ENCODE measurements around the gene FAM25C.
"Not testable (repeated sequence)": the region's sequence is repeated elsewhere in the genome, so short reads cannot be mapped to it uniquely, and the experiment has no call there.

The FAM25C gene

DNA sequence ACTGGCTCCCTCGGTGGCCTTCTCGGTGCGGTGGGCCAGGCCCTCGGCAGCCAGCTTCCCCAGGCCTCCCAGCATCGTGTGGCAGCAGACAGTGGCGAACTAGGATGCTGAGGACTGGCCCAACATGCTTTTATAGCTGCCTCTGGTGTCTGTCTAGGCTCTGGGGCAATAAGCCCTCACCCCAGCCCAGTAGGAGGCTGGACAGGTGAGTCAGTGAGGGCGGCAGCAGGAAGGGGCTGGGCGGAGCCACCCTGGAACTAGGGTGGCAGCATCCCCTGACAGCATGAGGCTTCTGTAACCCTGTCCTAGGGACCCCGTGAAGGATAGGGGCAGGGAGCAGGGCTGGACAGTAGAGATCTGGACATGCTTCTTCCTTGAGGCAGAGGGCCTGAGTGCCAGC, at the start of gene FAM25C:
TSS of gene FAM25C (minus strand) at position 101 of the 400 bp plus-strand sequence. CDS start at position 75, 26 bp downstream.
- not testable (repeated sequence) for DNase-seq

DNA sequence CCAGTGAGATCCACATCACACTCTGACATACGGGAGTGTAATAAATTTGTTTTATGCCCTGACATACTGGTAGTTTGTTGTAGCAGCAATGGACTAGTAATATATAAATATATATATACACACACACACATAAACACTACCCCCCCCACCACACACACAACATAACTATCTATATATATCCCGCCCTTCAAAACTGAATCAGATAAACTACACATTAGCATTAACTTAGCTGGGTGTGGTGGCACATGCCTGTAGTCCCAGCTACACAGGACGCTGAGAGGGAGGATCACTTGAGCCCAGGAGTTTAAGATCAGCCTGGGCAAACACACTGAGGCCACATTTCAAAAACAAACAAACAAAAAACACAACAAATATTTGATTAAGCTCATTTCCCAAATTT, 45.0 kb upstream of the FAM25C start:
- DNase-seq = not testable (repeated sequence)

DNA sequence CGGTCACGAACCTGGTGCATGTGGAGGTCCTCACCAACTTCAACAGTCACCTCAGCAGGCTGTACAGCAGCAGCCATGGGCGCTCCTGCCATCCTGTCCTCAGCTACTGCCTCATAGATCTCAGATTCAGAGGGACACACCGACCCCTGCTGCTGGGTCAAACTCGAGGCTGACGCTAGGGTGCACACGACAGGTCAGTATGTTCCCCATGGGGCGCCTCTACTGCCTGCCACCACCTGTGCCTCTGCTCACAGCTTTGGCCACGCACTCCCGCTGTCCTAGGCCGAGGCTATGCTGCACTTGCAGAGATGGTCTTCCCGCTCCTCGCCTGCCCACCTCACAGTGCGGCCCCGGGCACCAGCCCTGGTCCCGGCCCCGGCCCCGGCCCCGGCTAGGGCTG, 31.8 kb upstream of the FAM25C start:
- not testable (repeated sequence) for DNase-seq

DNA sequence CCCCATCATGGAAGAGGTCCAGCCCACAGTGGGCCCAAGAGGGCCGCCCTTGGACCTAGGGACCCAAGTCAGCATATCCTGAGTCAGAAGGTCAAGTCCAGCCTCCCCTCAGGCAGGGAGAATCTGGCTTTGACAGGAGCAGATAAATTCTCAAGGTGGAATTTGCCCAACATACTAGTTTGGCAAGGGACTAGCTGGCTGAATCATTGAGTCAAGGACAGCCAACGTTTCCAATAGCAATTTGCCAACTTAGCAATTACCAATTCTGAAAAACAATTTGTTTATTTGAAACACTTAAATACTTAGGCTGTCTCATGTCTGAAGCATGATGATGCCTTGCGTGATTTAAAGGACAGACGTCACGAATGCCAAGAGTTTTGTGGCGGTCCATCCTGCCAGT, 2.7 kb upstream of the FAM25C start:
- not testable (repeated sequence) for DNase-seq

DNA sequence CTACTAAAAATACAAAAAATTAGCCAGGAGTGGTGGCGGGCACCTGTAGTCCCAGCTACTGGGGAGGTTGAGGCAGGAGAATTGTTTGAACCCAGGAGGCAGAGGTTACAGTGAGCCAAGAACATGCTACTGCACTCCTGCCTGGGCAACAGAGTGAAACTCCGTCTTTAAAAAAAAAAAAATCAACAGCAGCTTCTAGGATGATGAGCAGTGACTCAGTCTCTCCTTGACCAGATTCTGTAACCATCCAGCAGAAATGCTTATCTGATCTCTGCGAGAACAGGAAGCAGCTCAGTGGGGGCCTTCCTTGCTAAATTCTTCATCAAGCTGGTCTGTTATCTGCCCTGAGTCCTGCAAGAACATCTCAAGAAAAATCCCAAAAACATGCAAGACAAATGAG, 5.5 kb downstream of the FAM25C start:
- DNase-seq = not testable (repeated sequence)

DNA sequence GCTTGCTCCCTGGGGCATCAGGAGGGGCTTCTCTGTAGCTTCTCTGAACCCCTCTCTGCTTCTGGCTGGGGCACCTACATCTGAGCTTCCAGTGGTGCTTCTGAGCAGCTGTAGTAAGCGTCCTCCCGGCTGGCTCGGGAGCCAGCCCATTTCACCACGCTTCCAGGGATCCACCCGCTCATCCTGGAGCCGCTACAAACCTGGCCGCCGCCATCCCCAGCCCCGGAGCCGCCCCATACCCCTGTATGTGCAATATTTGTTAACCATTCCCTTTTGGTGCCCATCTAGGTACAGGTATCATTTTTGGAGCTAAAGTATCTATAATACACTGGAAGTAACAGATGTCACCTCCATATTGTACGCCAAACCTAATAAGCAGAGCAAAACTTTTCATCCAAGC, 7.0 kb downstream of the FAM25C start:
- not testable (repeated sequence) for DNase-seq

DNA sequence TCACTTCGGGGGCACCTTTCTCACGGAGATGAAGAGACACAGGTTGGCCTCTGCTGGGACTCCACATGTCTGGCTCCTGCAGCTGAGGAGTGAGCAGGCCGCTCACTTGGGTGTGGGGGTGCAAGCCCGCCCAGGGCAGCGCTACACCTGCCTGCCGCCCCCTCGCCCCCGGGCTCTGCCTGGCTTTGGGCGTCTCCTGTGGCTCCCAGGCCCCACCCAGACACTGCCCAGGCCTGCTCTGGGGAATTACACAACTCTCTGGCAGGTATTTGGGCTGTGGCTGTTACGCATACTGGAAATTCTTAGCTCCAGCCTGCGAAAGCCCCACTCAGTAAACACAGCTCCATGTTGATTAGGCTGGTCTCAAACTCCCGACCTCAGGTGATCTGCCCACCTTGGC, 7.9 kb downstream of the FAM25C start:
- not testable (repeated sequence) for DNase-seq

DNA sequence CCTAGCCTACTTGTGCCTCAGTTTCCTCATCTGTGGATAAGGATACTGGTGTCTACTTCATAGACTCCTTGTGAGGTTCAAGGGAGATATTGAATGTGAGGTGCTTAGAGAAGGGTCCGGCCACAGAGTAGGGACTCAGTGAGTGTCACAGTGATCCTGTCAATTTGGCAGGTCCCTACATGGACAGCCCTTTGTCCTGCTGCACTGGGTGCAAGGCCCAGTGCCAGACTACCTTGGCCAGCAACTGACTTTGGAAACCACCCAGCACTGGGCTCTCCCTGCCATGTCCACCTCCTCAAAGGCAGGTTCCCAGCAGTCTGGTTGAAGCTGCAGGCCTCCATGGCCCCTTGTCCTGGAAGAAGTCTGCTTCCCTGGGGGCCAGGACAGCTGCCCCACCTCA, 9.5 kb downstream of the FAM25C start:
- DNase-seq = not testable (repeated sequence)

DNA sequence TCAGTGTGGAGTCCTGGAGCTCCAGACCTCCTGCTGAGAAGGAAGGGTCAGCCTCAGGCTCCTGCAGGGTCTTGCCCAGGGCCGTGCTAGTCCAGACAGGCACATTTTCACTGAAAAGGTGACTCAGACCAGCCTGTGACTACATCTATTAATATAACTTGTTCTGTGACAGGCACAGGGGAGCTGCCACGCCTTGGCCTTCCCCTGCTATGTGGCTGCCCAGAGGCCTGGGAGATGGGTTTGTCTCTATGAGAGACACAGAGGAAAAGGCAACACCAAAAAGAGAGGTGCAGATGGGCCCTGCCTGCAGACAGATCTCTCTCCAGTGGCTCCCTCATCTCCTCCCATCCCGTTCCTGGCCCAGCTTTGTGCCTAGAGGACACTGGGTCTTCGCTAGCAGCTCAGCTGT, 10.0 kb downstream of the FAM25C start:
- not testable (repeated sequence) for DNase-seq

DNA sequence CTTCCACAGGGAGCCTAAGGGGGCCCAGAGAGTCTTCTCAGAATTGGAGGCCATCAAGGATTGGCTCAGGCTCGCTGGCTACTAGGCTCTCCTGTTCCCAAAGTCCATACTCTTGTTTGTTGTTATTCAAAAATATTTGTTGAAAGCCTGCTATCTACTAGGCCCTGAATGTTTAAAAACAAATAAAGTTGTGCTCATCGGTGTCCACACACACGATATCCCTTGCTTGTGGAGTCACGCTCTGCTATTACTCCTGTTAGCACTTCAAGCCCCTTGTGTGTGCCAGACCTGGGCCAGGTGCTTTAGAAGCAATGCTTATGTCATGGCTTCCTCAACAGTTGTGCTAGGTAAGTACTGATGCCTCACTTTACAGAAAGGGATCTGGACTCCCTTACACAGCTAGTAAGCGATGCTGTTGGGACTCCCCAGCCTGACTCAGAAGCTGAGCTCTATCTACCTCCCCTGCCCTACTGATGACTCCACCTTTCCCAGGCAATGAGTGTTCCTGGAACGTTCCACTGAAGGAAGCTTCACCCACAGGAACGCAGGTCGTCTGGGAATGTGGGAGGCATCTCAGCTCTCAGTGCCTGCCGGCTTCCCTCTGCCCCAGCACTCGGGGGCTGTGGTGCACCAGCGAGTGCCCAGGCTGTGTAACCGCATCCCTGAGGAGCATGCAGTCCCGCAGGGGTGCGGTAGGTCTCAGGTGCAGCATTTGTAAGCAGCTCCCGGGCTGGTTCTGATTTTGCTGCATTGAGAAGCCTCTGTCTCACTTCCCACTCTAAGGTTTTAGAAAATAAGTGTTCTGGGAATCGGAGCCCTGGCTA, 10.7 kb downstream of the FAM25C start:
- not testable (repeated sequence) for DNase-seq

DNA sequence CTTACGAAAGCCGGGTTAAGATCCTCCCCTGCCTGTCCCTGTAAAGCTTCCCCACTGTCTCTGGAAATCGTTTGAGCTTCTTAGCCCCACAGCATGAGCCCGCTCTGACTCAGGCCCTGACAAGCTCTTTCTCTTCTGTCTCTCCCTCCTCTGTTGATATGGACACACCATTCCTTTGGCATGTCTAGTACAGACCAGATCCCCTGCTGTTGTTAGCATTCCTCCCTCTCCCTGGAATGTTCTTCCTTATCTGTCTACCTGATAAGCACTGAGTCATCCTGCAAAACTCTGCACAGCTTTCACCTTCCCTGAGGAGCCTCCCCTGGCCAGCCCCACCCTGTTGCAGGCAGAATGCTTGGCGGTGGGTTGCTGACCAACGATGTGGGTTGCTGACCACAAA, 11.6 kb downstream of the FAM25C start:
- DNase-seq = not testable (repeated sequence)

DNA sequence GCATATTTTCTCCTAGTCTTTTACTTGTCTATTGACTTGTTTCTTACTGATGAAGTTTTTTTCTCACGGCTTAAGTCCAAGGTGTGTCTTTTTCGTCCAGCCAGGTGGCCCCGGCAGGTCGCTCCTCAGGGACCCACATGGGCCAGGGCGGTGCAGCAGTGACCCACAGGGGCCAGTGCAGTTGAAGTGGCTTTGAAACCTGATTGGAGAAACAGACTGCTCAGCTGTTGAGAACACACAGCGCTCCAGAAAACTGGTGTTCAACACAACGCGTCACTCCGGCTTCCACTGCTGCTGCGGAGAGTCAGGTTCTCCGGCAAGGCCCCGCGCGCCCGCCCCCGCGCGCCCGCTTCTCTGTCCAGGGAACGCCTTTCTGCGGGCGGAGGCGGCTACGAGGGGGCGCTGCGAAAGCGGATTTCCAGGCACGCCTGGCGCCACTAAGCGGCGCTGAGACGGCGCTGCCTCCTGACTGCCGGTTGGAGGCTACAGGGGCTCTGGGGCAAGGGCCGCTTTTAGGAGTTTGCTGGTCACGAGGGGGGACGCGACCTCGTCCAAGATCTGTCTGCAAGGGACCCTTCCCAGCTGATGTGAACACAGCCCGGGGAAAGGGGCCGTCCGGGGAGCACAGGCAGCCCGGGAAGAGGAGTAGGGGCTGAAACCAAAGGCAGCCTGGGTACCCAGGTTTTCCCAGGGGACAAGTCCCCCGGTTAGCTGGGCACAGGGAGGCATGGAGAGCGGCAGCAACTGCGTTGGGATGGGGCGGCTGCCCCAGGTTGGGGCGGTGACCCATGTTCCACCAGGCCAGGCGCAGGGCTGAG, 13.0 kb downstream of the FAM25C start:
- DNase-seq = not testable (repeated sequence)

DNA sequence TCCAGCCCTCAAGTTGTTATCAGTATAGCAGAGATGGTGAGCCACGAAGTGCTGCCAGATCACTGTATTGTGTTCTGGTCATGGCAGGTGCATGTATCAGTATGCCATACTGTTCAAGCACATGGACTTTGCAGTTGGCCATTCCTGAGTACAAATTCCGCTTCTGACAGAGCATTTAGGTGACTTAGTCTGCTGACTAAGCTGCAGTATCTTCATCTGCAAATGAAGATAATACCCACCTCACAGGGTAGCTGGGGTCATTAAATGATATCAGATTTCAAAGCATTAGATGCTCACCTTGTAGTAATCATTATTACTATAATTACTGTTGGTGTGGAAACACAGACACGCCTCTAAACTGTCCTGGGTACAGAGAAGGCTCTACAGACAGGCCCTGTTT, 24.2 kb downstream of the FAM25C start:
- DNase-seq = not testable (repeated sequence)

DNA sequence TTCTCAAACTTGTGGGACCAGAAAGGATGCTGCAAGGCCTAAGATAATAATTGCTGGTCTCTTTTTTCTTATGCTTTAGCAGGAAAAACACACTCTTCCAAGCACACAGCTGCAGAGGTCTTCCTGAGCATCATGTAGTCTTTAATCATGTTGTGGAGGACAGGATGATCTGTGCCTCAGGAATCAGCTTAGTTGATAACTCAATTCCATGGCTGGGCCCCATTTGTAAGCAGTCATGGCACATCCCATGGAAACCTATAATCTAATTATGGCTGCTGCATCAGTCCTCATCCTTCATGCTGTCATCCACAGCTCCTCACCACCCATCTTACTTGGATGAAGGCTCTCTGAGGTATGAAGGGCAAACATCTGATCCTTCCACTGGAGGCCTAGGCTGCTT, 26.5 kb downstream of the FAM25C start:
- not testable (repeated sequence) for DNase-seq

DNA sequence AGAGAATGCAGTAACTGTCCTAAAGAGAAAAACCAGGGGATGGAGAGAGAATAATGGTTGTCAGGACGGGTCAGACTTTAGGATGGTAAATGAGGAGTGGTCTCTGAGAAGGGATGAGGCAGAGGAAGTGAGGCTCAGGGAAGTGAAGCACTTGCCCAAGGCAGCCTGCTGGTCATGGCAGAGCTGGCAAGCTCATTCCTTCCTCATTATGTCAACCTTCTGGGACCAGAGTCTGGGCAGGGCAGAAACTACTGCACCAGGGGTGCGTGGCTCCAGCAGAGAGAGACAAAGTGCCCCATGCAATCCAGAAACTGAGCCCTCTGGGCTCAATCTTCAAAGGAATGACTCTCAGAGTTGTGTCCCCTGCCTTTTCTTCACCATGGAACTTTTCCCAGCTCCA, 27.5 kb downstream of the FAM25C start:
- not testable (repeated sequence) for DNase-seq

DNA sequence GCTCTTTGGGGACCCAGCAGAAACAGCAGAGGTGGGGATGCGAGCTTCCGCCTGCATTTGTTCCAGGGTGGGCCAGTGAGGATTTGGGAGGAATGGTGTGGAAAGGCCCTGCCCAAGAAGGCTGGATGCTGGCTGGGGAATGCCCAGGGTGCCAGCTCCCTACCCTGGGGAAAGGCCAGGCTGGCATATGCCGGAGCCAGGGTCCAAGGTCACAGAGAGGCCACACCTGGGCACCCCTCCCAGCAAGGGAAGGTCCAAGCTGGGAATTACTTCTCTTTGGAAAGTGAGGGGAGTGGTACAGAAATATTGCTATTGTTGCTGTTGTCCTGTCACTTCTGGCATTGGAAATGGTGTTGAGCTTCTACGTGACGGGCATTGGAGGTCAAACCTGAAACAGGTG, 28.0 kb downstream of the FAM25C start:
- DNase-seq = not testable (repeated sequence)

DNA sequence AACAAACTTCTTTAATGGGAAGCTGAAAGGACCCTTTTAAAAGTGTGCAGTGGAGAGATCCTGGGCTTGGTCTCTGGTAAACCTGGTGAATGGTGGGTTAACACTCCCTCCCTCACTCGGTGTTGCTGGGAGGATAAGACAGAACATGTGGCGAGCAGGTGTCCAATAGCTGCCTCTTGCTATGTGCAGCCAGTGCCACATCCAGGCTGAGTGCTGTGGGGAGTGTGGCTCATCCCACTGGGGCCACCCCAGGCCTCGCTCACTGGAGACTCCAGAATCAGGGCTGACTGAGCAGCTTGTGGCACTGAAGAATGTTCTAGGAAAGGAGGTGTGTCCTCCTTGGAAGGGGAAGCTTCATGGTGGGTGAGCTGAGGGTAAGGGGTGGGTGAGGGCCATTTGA, 29.5 kb downstream of the FAM25C start:
- DNase-seq = not testable (repeated sequence)

DNA sequence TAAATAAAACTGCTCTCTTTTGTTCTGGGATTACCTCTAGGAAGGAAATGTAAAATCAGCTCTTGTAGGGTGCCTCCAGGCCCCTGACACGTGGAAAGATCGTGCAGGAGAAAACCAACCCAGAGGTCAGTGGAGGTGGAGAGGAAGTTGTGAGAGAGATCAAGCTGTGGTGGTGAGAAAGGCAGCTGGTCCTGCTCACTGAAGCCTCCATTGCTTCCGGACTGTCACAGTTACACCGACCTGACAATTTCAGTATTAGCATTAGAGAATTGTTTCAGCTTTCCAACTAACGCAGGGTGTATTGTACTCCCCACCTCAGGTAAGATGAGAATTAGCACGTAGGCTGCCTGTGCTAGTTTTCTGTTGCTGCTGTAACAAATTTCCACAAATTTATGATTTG, 30.6 kb downstream of the FAM25C start:
- DNase-seq = not testable (repeated sequence)

DNA sequence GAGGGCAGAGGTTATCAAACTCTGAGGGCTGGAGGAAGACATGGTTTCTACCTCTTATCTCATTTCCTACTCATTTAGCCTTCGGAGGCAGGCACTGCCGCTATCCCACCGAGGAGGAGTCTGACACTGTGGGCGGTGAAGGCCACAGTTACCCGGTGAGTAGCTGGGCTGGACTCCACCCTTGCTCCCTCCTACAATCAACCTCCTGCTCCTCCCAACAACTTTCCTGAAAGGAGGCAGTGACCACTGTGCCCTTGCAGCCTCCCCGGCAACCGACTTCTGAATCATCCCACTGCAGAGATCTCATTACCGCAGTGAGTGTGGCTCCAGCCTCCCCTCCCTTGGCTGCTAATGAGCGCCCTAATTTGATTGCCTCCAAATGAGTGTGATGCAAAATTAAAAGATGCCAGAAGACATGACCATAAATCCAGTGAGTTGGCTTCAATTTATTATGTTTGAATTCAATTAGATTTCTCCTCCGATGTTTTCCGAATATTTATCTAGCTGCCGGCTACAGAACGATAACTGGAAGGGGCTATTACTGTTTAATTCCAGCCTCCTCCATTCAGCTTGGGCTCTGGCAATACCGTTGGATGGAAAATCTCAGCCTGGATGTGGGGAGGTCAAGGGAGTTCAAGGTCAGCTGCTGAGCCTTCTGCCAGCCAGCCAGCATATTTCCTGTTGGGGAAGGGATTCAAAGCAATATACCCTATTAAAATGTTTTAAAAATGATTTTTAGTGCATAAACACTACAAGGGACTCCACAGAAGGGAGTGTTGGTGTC, 35.1 kb downstream of the FAM25C start:
- DNase-seq = not testable (repeated sequence)

DNA sequence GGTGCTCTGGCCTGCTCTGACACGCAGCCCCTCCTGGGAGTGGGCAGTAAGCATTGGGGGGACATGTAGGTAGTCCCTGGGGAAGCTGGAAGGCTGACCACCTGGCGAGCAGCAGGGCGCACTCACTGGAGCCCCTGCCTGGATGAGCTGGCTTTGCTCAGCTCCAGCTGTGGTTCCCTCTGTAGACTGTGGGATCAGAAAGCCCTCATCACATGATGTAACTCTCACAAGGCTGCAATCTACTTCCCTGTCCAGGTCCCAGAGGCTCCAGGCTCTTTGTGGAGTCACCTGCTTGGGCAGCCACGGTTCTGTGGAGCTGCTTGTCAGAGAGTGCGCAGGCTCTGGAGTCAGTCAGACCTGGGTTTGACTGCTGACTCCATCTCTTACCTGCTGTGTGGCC, 36.8 kb downstream of the FAM25C start:
- DNase-seq = not testable (repeated sequence)

DNA sequence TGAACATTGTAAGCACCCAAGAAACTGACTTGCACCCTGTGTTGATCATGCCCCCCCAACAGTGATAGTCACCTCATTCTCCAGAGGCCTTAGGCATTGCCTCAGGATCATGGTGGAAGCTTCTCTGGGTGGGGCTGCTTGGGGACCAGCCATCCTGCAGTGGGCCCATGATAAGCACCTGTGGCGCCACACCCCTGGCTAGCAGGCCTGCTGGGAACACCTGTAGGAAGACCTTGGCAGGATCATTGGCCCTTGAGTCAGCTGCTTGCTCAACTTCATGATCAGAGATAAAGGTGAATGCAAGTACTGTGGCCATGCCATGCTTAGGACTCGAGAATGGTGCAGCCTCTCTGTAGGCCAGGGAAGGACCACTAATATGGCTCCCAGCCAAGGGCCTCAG, 38.9 kb downstream of the FAM25C start:
- not testable (repeated sequence) for DNase-seq

DNA sequence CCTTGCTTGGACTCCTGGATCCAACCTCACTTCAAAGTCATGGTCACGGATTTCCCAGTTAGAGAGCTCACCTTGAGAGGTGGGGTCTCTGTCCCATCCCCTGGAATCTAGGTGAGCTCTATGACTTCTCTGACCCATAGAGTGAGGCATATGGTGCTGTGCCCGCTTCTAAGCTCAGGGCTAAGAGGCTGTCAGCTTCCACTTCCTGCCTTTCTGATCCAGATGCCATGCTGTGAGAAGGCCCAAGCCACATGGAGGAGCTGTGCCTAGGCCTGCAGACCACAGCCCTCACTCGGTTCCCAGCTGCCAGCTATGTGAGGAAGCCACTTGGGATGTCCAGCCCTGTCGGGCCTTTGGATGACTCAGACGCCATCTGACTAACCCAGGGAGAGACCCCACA, 39.9 kb downstream of the FAM25C start:
- DNase-seq = not testable (repeated sequence)

DNA sequence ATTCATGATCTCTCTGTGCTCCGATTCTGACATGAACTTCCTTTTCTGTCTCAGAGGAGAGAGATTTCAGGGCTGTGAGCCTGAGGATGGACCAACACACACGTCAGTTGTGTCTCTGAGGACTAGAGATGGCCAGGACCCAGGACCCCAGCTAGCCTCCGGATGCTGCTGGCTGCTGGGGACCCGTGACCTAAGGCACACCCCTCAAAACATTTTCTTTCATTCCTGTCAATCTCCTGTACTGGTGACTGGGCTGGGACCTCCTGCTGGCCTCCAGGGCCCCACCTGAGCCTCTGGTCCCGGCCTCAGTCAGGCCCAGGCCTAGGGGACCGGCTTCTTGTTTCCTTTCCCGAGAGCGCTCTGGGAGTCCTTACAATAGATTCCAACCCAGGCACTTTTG, 42.4 kb downstream of the FAM25C start:
- not testable (repeated sequence) for DNase-seq
